HG02642 (cell line): ENCODE data around the gene CGB1.
A peak's percentile ranks its signal among the peaks of the same experiment; 100 is the strongest.
"Not testable (repeated sequence)": the region's sequence is repeated elsewhere in the genome, so short reads cannot be mapped to it uniquely, and the experiment has no call there.

Experiments
- ATAC-seq: cut with Tn5 transposase; IDR thresholded peaks from one replicate; pipeline ENCODE4 v1.9.1; 2021; ENCODE audit warnings: mild to moderate bottlenecking; ENCODE audit not compliant: unreplicated experiment, poor library complexity

The CGB1 gene

GRCh38 chr19:49036815-49037214 lies at the start of gene CGB1:
TSS of gene CGB1 (minus strand) at chr19:49036895. CDS start at chr19:49036711, 184 bp downstream.
- ATAC-seq, result not testable (repeated sequence)

- ATAC-seq, result no peak
These were observed 49.6 kb upstream of the CGB1 start for GRCh38 chr19:49086296-49086695.

- no peak for ATAC-seq
These were observed 49.2 kb upstream of the CGB1 start for GRCh38 chr19:49085868-49086232.

DNA sequence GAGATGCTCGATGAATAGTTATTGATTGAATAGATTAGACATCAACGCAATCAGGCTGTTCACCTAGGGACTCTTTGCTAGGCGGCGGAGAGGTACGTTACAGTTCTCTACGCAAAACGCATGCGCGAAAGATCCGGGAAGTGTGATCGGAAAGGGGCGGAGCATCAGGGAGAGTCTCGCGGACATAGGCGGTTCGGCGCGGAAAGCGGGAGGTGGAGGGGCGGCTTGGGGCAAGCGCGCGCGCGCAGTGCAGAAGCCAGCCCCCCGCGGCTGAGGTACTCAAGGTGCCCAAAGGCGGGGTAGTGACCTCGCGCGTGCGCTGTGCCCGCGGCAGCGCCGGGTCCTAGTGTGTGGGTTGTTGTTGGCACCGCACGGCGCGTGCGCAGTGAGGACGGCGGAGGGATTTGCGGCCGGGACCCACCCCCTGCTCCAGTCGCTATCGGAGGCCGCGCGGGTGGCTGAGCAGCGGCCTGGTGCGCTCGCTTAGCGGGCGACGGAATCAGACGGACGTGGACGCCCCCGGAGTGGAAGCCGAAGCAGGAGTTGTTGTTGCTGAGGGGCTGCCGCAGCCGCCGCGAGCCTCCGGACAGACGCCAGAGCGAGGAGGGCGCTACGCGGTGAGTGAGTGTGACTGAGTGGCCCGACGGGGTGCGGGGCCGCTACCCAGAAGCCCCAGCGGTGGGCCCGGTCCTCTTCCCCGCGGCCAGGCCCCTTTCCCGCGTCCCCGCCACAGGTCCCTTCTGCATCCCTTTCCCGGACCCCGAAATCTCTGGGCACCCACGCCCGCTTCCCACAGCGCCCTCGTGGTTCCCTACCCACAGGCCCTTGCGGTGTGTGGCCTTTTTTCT lies 48.5 kb upstream of the CGB1 start, which contains the start of gene SNRNP70:
TSS of gene SNRNP70 (plus strand) at position 432 of the 848 bp plus-strand sequence. CDS start 964 bp downstream, outside the sequence.
- ATAC-seq, result peak; percentile 89

- ATAC-seq, result no peak
These were observed 47.7 kb upstream of the CGB1 start for GRCh38 chr19:49084206-49085019.

GRCh38 chr19:49081273-49081672 lies 44.6 kb upstream of the CGB1 start:
- no peak for ATAC-seq

DNA sequence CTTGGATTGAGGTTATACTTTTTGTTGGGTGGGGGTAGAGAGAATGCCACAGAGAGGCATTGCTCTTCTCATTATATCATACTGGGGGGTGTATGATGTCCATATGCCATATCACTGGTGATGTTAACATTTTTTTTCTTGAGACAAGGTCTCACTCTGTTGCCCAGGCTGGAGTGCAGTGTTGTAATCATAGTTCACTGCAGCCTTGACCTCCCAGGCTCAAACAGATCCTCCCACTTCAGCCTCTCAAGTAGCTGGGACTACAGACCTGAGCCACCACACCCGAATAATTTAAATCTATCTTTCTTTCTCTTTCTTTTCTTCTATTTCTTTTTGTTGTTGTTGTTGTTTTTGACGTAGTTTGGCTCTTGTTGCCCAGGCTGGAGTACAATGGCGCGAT lies 43.7 kb upstream of the CGB1 start:
- ATAC-seq, result no peak

DNA sequence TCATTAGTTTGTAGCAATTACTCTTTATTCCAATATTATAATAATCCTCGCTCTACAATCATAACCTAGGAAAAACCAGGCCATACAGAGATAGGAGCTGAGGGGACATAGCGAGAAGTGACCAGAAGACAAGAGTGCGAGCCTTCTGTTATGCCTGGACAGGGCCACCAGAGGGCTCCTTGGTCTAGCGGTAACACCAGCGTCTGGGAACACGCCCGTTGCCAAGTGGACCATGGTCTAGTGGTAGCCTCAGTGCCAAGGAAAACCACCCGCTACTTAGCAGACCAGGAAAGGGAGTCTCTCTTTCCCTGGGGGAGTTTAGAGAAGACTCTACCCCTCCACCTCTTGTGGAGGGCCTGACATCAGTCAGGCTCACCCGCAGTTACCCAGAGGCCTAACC lies 38.2 kb upstream of the CGB1 start:
- ATAC-seq, result not testable (repeated sequence)

- ATAC-seq, result no peak
These were observed 37.1 kb upstream of the CGB1 start for GRCh38 chr19:49073514-49074378.

GRCh38 chr19:49071860-49072547 lies 35.3 kb upstream of the CGB1 start:
- ATAC-seq, result no peak

- ATAC-seq, result no peak
These were observed 33.7 kb upstream of the CGB1 start for GRCh38 chr19:49070416-49070815.

- ATAC-seq, result no peak
These were observed 32.3 kb upstream of the CGB1 start for GRCh38 chr19:49069026-49069425.

GRCh38 chr19:49067554-49067953 lies 30.9 kb upstream of the CGB1 start:
- no peak for ATAC-seq

DNA sequence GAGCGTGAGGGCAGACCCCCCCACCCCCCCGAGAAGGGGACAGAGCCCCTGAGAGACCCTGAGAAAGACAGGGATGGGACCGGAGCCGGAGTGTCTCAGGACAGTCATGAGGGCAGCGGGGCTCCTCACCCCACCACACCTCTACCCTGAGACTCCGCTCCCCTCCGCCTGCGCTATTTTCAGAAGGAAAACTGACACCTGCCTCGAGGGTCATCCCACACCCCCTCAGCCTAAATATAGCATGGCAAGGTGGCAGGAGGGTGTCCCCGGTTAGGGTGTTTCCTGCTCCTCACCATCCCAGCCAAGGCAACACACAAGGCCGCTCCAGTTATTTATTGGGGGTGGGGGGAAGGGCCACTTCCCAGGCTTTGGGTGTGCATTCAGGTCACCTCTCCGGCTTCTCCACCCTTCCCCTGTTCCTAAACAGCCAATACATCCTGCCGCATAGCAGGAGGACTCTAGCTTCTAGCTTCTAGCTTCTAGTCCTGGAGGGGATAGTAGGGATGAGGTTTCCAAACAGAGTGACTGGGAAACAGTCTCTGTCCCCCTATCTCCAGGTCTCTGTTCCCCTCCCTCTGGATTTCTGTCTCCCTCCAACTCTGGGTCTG lies 29.3 kb upstream of the CGB1 start:
- ATAC-seq, result no peak

- no peak for ATAC-seq
These were observed 28.3 kb upstream of the CGB1 start, which contains the start of gene NTF4 for GRCh38 chr19:49064768-49065611. TSS of gene NTF4 (minus strand) at chr19:49064818. CDS start at chr19:49061997, 2,821 bp downstream.

DNA sequence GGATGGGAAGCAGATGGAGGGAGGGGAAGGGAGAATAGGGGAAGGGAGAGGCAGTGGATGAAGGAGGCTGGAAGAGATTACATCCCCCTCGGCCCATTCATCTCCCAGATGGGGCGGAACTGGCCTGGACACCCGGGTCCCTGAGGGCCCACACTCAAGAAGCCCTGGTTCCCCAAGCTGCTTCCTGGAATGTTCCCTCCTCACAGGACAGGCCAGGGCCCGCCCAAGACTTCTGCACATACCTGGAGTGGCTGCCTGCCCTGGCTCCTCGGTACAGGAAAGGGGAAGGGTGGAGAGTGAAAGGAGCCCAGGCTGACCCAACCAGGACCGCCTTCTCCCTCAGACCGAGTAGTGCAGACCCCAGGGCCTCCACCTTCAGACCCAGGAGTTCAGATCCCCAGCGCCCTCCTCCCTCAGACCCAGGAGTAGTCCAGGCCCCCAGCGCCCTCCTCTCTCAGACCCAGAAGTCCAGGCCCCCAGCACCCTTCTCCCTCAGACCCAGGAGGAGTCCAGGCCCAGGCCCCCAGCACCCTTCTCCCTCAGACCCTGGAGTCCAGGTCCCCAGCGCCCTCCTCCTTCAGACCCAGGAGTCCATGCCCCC lies 27.4 kb upstream of the CGB1 start:
- no peak for ATAC-seq

GRCh38 chr19:49061445-49061844 lies 24.8 kb upstream of the CGB1 start:
- no peak for ATAC-seq

GRCh38 chr19:49061000-49061399 lies 24.3 kb upstream of the CGB1 start:
- ATAC-seq, result no peak
